ENCODE results near the gene PPP5C.

GRCh38 chr19:46435009-46435408, 88.1 kb downstream of the PPP5C start:
- TF ChIP-seq CTCF (IDR thresholded peaks at IDR 0.05) (no peak), POLR2A (IDR thresholded peaks at IDR 0.05) (no peak)

All from uterus (tissue), 2 donors.